HEK293 (cell line): Measurements from ENCODE around the gene PNPLA5.

ENCODE experiments used
- BCL11A ChIP-seq: fragments of 450-650 bp; formaldehyde crosslinking; IDR thresholded peaks from 2 replicates; pipeline ENCODE4 v1.5.1; 2016; ENCODE audit warnings: low read depth, missing biosample characterization, missing genetic modification characterization
- BCL6B ChIP-seq: fragments of 450-650 bp; formaldehyde crosslinking; IDR thresholded peaks from 2 replicates; pipeline ENCODE4 v1.5.1; 2017; ENCODE audit warnings: missing biosample characterization, missing genetic modification characterization
- CTCF ChIP-seq: fragments of 450-650 bp; formaldehyde crosslinking; IDR thresholded peaks from 2 replicates; pipeline ENCODE4 v1.5.1; 2016; ENCODE audit warnings: missing biosample characterization, missing genetic modification characterization
- SCRT1 ChIP-seq: fragments of 450-650 bp; formaldehyde crosslinking; IDR thresholded peaks from 2 replicates; pipeline ENCODE4 v1.5.1; 2016; ENCODE audit warnings: missing biosample characterization, missing genetic modification characterization, borderline replicate concordance
- ZNF175 ChIP-seq: fragments of 450-650 bp; formaldehyde crosslinking; IDR thresholded peaks from 2 replicates; pipeline ENCODE4 v1.5.1; 2016; ENCODE audit warnings: missing biosample characterization, missing genetic modification characterization
- ZNF704 ChIP-seq: fragments of 450-650 bp; formaldehyde crosslinking; IDR thresholded peaks from 2 replicates; pipeline ENCODE4 v1.5.1; 2016; ENCODE audit warnings: missing biosample characterization, missing genetic modification characterization

- TF ChIP-seq ZNF704 (tag by site-specific recombination) (no peak), CTCF (tag by site-specific recombination) (no peak), ZNF175 (no peak), SCRT1 (tag by site-specific recombination) (no peak), BCL6B (tag by site-specific recombination) (no peak), BCL11A (no peak)
Measured at GRCh38 chr22:43893266-43893665, 1.5 kb upstream of the PNPLA5 start.
